Neural progenitor cell (in vitro differentiated cells): Measurements from ENCODE around the gene CYP4A11.
"Not testable (repeated sequence)": the region's sequence is repeated elsewhere in the genome, so short reads cannot be mapped to it uniquely, and the experiment has no call there.

ENCODE experiments used
- EZH2 ChIP-seq: fragments of 200-600 bp; sonication (generic); IDR thresholded peaks from 2 replicates; pipeline ENCODE4 v1.6.1; 2017; ENCODE audit warnings: antibody characterized with exemption, mild to moderate bottlenecking, moderate library complexity
- EZH2phosphoT487 ChIP-seq: fragments of 200-600 bp; sonication (generic); IDR thresholded peaks from 2 replicates; pipeline ENCODE4 v1.6.1; 2017; ENCODE audit warnings: antibody characterized with exemption
- TF ChIP-seq, protein P1 (sequence below): fragments of 200-600 bp; sonication (generic); IDR thresholded peaks from 2 replicates; pipeline ENCODE4 v1.5.1; 2017; ENCODE audit warnings: antibody characterized with exemption, mild to moderate bottlenecking

DNA sequence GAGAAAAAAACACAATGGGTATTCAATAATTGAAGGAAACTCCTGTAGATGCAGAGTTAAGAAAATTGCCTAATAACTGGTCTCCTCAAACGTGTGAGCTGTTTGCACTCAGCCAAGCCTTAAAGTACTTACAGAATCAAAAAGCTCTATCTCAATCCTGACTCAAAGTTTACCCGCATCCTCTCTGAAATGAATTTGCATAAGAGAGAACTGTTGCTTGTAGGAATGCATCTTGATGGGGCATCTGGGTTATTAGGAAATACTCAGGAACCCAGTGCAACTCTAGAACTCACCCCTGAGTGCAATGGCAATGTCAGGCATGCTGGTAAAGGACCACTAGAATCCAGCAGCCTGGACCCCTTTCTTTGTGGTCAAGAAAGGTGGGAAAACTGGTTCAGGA, 12.6 kb upstream of the CYP4A11 start:
- TF ChIP-seq EZH2phosphoT487, EZH2: not testable (repeated sequence)
- TF ChIP-seq, protein P1, sequence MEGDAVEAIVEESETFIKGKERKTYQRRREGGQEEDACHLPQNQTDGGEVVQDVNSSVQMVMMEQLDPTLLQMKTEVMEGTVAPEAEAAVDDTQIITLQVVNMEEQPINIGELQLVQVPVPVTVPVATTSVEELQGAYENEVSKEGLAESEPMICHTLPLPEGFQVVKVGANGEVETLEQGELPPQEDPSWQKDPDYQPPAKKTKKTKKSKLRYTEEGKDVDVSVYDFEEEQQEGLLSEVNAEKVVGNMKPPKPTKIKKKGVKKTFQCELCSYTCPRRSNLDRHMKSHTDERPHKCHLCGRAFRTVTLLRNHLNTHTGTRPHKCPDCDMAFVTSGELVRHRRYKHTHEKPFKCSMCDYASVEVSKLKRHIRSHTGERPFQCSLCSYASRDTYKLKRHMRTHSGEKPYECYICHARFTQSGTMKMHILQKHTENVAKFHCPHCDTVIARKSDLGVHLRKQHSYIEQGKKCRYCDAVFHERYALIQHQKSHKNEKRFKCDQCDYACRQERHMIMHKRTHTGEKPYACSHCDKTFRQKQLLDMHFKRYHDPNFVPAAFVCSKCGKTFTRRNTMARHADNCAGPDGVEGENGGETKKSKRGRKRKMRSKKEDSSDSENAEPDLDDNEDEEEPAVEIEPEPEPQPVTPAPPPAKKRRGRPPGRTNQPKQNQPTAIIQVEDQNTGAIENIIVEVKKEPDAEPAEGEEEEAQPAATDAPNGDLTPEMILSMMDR = not testable (repeated sequence)
